ENCODE measurements around the gene BMAL1. TPM values are rescaled to one million over a fixed set of nuclear protein-coding genes. Genes with fewer than 3 reads are reported as not detected.
"Not testable (repeated sequence)": the region's sequence is repeated elsewhere in the genome, so short reads cannot be mapped to it uniquely, and the experiment has no call there.

The BMAL1 gene
- total RNA-seq, 1 donor from 2014 or later, result 8.5 TPM

DNA sequence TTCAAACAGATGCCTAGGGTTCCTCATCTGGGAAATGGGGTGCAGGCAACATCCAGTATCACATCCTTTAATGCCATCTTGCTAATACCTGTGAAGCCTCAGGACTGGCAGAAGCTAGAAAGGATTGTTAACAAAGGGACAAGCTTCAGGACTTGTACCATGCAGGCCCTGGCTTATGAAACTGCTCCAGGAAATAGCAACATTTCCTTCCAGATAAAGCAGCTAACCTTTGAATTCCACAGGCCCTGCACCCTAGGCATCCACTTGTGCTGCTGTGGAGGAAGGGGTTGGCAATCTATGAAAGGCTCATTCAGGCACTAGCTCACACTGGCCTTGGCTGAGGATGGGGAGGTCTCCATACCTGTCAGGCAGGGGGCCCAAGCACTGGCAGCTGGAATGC is 98.2 kb downstream of the BMAL1 start:
- DNase-seq (ENCODE audit: low read depth in 2 of 2), result peak; percentile 7 to 34

DNA sequence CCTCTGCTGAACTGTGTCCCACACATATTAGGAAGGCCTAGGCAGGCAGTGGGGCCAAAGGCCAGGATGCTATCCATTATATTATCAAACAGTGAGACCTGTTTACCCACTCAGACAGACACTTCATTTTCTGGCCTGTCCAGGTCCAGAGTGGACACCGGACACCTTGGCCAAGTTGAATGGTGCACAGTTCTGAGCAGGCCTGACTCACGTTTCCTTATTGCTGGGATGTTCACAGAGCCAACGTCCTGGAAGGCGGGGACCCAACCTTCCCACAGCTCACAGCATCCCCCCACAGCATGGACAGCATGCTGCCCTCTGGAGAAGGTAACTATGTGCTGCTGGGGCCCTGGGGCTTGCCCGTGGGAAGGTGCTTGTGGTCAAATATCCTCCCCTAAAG is 98.8 kb downstream of the BMAL1 start:
- peak in 1 of 2 donors; percentile 25 for DNase-seq (ENCODE audit: low read depth in 2 of 2)

GRCh38 chr11:13376838-13377237 is 99.2 kb downstream of the BMAL1 start:
- no peak for DNase-seq (ENCODE audit: low read depth in 2 of 2)

GRCh38 chr11:13378316-13378715 is 100.7 kb downstream of the BMAL1 start:
- no peak for DNase-seq (ENCODE audit: low read depth in 2 of 2)

DNA sequence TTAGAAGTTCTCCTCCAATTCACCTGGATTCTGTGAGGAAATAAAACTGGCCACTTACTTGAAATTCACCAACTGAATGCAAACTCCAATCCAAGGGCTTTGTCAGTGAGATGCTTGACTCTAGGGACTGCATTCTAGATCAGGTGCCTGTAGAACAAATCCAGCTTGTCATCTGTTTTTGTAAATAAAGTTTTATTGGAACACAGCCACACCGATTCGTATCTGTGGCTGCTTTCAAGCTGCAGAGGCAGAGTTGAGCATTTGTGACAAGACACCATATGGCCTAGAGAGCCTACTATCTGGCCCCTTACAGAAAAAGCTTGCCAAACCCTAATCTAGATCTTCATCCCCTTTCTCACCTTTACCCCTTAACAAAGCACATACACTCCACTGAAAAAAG is 103.1 kb downstream of the BMAL1 start:
- DNase-seq (ENCODE audit: low read depth in 2 of 2), result no peak

- DNase-seq (ENCODE audit: low read depth in 2 of 2), result no peak
Measured at GRCh38 chr11:13382751-13383150, 105.2 kb downstream of the BMAL1 start.

- peak; percentile 58 to 59 for DNase-seq (ENCODE audit: low read depth in 2 of 2)
Measured at GRCh38 chr11:13384908-13385640, 107.5 kb downstream of the BMAL1 start.

DNA sequence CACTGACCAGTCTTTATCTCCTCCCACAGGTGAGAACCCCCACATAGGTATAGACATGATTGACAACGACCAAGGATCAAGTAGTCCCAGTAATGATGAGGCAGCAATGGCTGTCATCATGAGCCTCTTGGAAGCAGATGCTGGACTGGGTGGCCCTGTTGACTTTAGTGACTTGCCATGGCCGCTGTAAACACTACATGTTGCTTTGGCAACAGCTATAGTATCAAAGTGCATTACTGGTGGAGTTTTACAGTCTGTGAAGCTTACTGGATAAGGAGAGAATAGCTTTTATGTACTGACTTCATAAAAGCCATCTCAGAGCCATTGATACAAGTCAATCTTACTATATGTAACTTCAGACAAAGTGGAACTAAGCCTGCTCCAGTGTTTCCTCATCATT is 109.0 kb downstream of the BMAL1 start:
- peak in 1 of 2 donors; percentile 5 for DNase-seq (ENCODE audit: low read depth in 2 of 2)

- DNase-seq (ENCODE audit: low read depth in 2 of 2), result no peak
Measured at GRCh38 chr11:13388741-13389140, 111.2 kb downstream of the BMAL1 start.

- no peak for DNase-seq (ENCODE audit: low read depth in 2 of 2)
Measured at GRCh38 chr11:13391217-13391616, 113.6 kb downstream of the BMAL1 start.

- not testable (repeated sequence) for DNase-seq (ENCODE audit: low read depth in 2 of 2)
Measured at GRCh38 chr11:13398335-13398734, 120.7 kb downstream of the BMAL1 start.

DNA sequence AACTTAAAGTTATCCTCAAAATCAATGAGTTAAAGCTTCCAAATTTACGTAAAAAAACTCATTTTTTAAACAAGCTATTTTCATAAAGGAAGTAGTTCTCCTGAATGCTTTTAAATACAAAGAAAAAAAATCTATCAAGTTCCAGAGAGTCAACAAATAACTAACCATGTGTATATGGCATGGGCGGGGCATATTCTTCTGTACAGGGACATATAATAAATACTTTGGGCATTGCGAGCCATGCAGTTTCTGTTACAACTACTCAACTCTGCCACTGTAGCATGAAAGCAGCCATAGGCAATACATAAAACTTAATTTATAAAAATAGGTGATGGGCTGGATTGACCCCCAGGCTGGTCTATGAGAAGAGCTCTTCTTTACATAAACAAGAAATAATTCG is 127.6 kb downstream of the BMAL1 start:
- no peak for DNase-seq (ENCODE audit: low read depth in 2 of 2)

DNA sequence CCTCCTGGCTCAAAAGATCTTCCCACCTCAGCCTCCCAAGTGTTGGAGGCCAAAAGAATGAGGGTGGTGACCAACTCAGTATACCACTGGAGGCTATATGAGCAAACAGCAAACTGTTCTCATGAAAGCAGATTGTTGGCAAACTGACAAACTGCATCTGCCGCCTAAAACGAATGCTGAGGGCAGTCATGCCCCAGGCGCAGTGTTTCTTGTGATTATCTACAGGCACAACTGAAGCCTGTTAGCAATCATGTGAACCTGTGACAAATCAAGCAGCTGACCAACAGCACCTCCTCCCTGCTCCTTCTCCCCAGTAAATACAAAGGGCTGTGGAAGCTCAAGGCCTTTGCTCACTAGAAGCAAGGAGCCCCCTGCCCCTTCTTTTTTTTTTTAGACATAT is 137.6 kb downstream of the BMAL1 start:
- no peak for DNase-seq (ENCODE audit: low read depth in 2 of 2)

DNA sequence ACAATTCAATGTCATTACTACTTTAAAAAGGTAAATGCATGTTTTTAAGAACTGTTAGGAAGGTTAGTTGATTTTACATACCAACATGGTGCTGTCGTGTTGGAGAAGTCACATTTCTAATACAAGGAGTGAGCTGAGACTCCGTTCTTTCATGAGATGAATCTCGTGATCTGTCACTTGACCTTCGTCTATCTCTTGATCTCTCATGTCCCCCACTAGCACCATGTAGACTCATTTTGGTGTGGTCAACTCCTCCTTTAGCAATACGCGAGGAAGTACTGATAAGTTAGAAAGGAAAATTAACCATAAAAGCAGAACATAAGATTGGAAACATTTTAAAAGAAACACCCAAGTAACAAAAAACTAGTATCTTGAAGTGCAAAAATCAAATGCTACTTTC is 144.0 kb downstream of the BMAL1 start:
- DNase-seq (ENCODE audit: low read depth in 2 of 2), result no peak

- DNase-seq (ENCODE audit: low read depth in 2 of 2), result no peak
Measured at GRCh38 chr11:13423372-13423771, 145.8 kb downstream of the BMAL1 start.

GRCh38 chr11:13427440-13427839 is 149.8 kb downstream of the BMAL1 start:
- no peak for DNase-seq (ENCODE audit: low read depth in 2 of 2)

GRCh38 chr11:13429288-13429687 is 151.7 kb downstream of the BMAL1 start:
- DNase-seq (ENCODE audit: low read depth in 2 of 2), result no peak

- no peak for DNase-seq (ENCODE audit: low read depth in 2 of 2)
Measured at GRCh38 chr11:13429836-13430235, 152.2 kb downstream of the BMAL1 start.

- no peak for DNase-seq (ENCODE audit: low read depth in 2 of 2)
Measured at GRCh38 chr11:13433437-13433836, 155.8 kb downstream of the BMAL1 start.

GRCh38 chr11:13434247-13435205 is 156.9 kb downstream of the BMAL1 start:
- DNase-seq (ENCODE audit: low read depth in 2 of 2), result no peak

DNA sequence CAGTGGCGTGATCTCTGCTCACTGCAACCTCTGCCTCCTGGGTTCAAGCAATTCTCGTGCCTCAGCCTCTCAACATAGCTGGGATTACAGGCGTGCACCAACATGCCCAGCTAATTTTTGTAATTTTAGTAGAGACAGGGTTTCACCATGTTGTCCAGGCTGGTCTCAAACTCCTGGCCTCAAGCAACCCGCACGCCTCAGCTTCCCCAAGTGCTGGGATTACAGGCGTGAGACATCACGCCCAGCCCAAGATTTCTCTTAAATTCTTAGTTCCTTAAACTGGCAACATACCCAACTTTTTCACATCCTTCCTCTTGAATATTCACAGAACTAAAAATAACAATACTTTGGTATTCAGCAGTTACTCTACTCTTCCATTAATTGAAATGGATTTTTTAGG is 159.2 kb downstream of the BMAL1 start:
- DNase-seq (ENCODE audit: low read depth in 2 of 2), result not testable (repeated sequence)
